DND-41 (cell line): ENCODE data around the gene SH3GLB2.
A peak's percentile ranks its signal among the peaks of the same experiment; 100 is the strongest.

Experiments used
- ATAC-seq: fragments of 200-7000 bp; cut with Tn5 transposase; 3 replicates; pipeline ENCODE4 v1.9.1; 2021; ENCODE audit warnings: low read depth; ENCODE audit not compliant: insufficient read depth
- DNase-seq: peaks from one replicate; pipeline ENCODE4 v3.0.0-alpha.2; 2020
- H2AFZ ChIP-seq: 2 replicates; pipeline ENCODE4 v1.6.0; 2012; ENCODE audit warnings: low read depth, low read length
- H3K27ac ChIP-seq: 2 replicates; pipeline ENCODE4 v1.5.1; 2012; ENCODE audit warnings: low read length, inconsistent platforms
- H3K27me3 ChIP-seq: fragments of 200-600 bp; sonication (generic); 2 replicates; pipeline ENCODE4 v1.6.0; 2012; ENCODE audit warnings: low read length, mild to moderate bottlenecking, inconsistent platforms; ENCODE audit not compliant: insufficient read depth, poor library complexity
- H3K36me3 ChIP-seq: 2 replicates; pipeline ENCODE4 v1.5.1; 2012; ENCODE audit warnings: low read length, inconsistent platforms; ENCODE audit not compliant: insufficient read depth
- H3K4me1 ChIP-seq: 2 replicates; pipeline ENCODE4 v1.5.1; 2012; ENCODE audit warnings: mild to moderate bottlenecking, low read length; ENCODE audit not compliant: insufficient read depth
- H3K4me2 ChIP-seq: 2 replicates; pipeline ENCODE4 v1.6.0; 2012; ENCODE audit warnings: mild to moderate bottlenecking, moderate library complexity, low read length, inconsistent platforms; ENCODE audit not compliant: insufficient read depth
- H3K4me3 ChIP-seq, 2 experiments: fragments of 200-600 bp in 1 of 2; shearing (Covaris generic) in 1 of 2; 2 replicates each; pipeline ENCODE4 v1.5.1; 2012 to 2016; ENCODE audit warnings: inconsistent platforms in 2 of 2, low read length in 2 of 2, mild to moderate bottlenecking in 2 of 2, low read depth in 1 of 2, moderate library complexity in 1 of 2
- H3K79me2 ChIP-seq: 2 replicates; pipeline ENCODE4 v1.6.0; 2012; ENCODE audit warnings: low read length, inconsistent platforms; ENCODE audit not compliant: insufficient read depth
- H3K9ac ChIP-seq: 2 replicates; pipeline ENCODE4 v1.6.0; 2012; ENCODE audit warnings: low read depth, mild to moderate bottlenecking, inconsistent platforms, low read length, moderate library complexity
- H3K9me3 ChIP-seq: 2 replicates; pipeline ENCODE4 v1.5.1; 2012; ENCODE audit warnings: low read length, moderate library complexity, mild to moderate bottlenecking, inconsistent platforms; ENCODE audit not compliant: insufficient read depth, severe bottlenecking
- H4K20me1 ChIP-seq: 2 replicates; pipeline ENCODE4 v1.6.0; 2012; ENCODE audit warnings: low read length; ENCODE audit not compliant: insufficient read depth
- EZH2 ChIP-seq: IDR thresholded peaks from 3 replicates; pipeline ENCODE4 v1.6.1; 2012; ENCODE audit warnings: borderline replicate concordance, low read depth, mild to moderate bottlenecking, moderate library complexity, low read length, inconsistent platforms; ENCODE audit not compliant: severe bottlenecking
- TF ChIP-seq, protein P1 (sequence below): IDR thresholded peaks from 2 replicates; pipeline ENCODE4 v1.5.1; 2012; ENCODE audit warnings: borderline replicate concordance, low read length, moderate library complexity, mild to moderate bottlenecking; ENCODE audit not compliant: poor library complexity, severe bottlenecking; ENCODE audit errors: extremely low read depth

The SH3GLB2 gene

GRCh38 chr9:129031514-129031913 lies 3.4 kb upstream of the SH3GLB2 start:
- H3K79me2 ChIP-seq = peaks cover 15% of the 10 kb centered on the region
- H2AFZ ChIP-seq = no peak overlapping the region
- H3K27me3 ChIP-seq = no peaks in the 10 kb centered on the region
- peaks cover 11% of the 10 kb centered on the region for H4K20me1 ChIP-seq
- no peaks in the 10 kb centered on the region for H3K9me3 ChIP-seq
- no peak for DNase-seq
- H3K36me3 ChIP-seq = peaks cover 3% of the 10 kb centered on the region; the same call in 1 of the 2 replicates
- H3K4me2 ChIP-seq = no peak overlapping the region
- H3K4me1 ChIP-seq = peaks cover 24% of the 10 kb centered on the region
- H3K4me3 ChIP-seq = no peak overlapping the region
- no peak for TF ChIP-seq EZH2
- TF ChIP-seq, protein P1, sequence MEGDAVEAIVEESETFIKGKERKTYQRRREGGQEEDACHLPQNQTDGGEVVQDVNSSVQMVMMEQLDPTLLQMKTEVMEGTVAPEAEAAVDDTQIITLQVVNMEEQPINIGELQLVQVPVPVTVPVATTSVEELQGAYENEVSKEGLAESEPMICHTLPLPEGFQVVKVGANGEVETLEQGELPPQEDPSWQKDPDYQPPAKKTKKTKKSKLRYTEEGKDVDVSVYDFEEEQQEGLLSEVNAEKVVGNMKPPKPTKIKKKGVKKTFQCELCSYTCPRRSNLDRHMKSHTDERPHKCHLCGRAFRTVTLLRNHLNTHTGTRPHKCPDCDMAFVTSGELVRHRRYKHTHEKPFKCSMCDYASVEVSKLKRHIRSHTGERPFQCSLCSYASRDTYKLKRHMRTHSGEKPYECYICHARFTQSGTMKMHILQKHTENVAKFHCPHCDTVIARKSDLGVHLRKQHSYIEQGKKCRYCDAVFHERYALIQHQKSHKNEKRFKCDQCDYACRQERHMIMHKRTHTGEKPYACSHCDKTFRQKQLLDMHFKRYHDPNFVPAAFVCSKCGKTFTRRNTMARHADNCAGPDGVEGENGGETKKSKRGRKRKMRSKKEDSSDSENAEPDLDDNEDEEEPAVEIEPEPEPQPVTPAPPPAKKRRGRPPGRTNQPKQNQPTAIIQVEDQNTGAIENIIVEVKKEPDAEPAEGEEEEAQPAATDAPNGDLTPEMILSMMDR = no peak
- H3K9ac ChIP-seq = no peak overlapping the region
- no peak for ATAC-seq
- no peak overlapping the region for H3K27ac ChIP-seq

DNA sequence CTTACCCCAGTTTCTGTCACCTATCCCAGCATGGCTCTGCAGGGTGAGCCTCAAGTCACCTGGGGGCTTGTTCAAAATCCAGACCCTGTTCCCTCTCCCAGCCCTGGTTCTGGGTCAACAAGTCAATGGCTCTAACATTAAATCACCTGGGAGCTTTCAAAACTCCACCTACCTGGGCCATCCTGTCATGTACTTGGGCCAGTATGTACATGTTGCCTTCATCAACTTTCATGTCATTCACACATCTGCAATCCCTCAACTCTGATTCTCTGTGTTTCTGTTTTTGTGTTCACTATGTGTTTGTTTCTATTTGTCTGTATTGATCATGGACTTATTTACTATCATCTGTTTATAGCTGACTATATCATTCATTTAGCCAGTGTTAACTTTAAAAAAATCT lies 2.1 kb upstream of the SH3GLB2 start:
- H4K20me1 ChIP-seq = peaks cover 19% of the 10 kb centered on the region
- ATAC-seq = no peak

DNA sequence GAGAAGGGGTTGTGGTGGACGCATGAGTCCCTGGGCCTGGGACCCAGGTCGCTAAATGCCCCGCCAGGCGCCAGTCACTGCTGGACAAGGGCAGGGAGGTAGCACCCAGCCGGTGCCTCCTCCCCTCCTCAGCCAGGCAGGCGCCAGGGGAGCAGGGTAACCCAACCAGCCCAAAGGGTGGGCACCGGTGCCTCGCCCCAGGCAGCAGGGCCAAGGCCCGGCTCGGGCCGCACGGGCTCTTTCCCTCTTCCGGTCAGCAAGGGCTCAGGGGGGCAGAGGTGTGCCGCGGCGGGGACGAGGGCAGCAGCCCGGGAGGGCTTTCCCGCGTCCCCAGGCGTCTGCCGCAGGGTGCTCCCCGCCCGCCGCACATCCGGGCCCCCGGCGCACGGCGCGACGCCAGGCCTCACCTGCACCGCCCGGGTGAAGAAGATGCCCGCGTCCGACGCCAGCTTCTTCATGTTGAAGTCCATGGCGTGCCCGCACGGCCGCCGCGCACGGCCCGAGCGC lies 393 bp downstream of the SH3GLB2 start:
- peak overlapping the region; percentile 91 for H3K4me2 ChIP-seq
- peak overlapping the region; percentile 75 for H2AFZ ChIP-seq
- peak overlapping the region; percentile 81 for H3K27ac ChIP-seq
- ATAC-seq (peak; percentile 77), DNase-seq (peak; percentile 76)
- H3K4me3 ChIP-seq = peak overlapping the region; percentile 63 to 98; a peak in 3 of 4 replicates
- H3K27me3 ChIP-seq = no peaks in the 10 kb centered on the region
- peaks cover 29% of the 10 kb centered on the region for H3K4me1 ChIP-seq
- H3K9ac ChIP-seq = peak overlapping the region; percentile 88
- no peaks in the 10 kb centered on the region for H3K9me3 ChIP-seq
- TF ChIP-seq, protein P1 = no peak
- TF ChIP-seq EZH2 = no peak
- peaks cover 3% of the 10 kb centered on the region; the same call in 1 of the 2 replicates for H3K36me3 ChIP-seq
- peaks cover 42% of the 10 kb centered on the region for H3K79me2 ChIP-seq
- H4K20me1 ChIP-seq = peaks cover 32% of the 10 kb centered on the region

More for the DNA sequence above, 2.1 kb upstream of the SH3GLB2 start:
- Histone ChIP-seq H3K4me2 (no peak overlapping the region), H3K27ac (no peak overlapping the region), H3K9me3 (no peaks in the 10 kb centered on the region), H3K4me3 (no peak overlapping the region), H3K4me1 (peaks cover 29% of the 10 kb centered on the region), H3K9ac (no peak overlapping the region), H3K36me3 (peaks cover 3% of the 10 kb centered on the region; the same call in 1 of the 2 replicates), H3K27me3 (no peaks in the 10 kb centered on the region), H3K79me2 (peaks cover 25% of the 10 kb centered on the region), H2AFZ (no peak overlapping the region)
- TF ChIP-seq, protein P1 = no peak
- no peak for TF ChIP-seq EZH2
- no peak for DNase-seq
